GM12801 (cell line): ENCODE measurements around the gene TSPAN4.

Experiments
- TF ChIP-seq, protein P1 (sequence below): IDR thresholded peaks from one replicate; pipeline ENCODE4 v1.5.1; 2011; ENCODE audit warnings: control low read depth; ENCODE audit not compliant: insufficient read length; ENCODE audit errors: extremely low read depth

TSPAN4 gene

GRCh38 chr11:849104-849824 lies 6.6 kb downstream of the TSPAN4 start:
- TF ChIP-seq, protein P1, sequence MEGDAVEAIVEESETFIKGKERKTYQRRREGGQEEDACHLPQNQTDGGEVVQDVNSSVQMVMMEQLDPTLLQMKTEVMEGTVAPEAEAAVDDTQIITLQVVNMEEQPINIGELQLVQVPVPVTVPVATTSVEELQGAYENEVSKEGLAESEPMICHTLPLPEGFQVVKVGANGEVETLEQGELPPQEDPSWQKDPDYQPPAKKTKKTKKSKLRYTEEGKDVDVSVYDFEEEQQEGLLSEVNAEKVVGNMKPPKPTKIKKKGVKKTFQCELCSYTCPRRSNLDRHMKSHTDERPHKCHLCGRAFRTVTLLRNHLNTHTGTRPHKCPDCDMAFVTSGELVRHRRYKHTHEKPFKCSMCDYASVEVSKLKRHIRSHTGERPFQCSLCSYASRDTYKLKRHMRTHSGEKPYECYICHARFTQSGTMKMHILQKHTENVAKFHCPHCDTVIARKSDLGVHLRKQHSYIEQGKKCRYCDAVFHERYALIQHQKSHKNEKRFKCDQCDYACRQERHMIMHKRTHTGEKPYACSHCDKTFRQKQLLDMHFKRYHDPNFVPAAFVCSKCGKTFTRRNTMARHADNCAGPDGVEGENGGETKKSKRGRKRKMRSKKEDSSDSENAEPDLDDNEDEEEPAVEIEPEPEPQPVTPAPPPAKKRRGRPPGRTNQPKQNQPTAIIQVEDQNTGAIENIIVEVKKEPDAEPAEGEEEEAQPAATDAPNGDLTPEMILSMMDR: no peak

- TF ChIP-seq, protein P1: no peak
These were observed 7.5 kb downstream of the TSPAN4 start for GRCh38 chr11:849951-850774.

GRCh38 chr11:850775-851763 lies 8.4 kb downstream of the TSPAN4 start:
- TF ChIP-seq, protein P1: no peak

GRCh38 chr11:852762-853161 lies 10.1 kb downstream of the TSPAN4 start:
- TF ChIP-seq, protein P1: no peak

- TF ChIP-seq, protein P1: no peak
These were observed 11.2 kb downstream of the TSPAN4 start for GRCh38 chr11:853682-854448.

DNA sequence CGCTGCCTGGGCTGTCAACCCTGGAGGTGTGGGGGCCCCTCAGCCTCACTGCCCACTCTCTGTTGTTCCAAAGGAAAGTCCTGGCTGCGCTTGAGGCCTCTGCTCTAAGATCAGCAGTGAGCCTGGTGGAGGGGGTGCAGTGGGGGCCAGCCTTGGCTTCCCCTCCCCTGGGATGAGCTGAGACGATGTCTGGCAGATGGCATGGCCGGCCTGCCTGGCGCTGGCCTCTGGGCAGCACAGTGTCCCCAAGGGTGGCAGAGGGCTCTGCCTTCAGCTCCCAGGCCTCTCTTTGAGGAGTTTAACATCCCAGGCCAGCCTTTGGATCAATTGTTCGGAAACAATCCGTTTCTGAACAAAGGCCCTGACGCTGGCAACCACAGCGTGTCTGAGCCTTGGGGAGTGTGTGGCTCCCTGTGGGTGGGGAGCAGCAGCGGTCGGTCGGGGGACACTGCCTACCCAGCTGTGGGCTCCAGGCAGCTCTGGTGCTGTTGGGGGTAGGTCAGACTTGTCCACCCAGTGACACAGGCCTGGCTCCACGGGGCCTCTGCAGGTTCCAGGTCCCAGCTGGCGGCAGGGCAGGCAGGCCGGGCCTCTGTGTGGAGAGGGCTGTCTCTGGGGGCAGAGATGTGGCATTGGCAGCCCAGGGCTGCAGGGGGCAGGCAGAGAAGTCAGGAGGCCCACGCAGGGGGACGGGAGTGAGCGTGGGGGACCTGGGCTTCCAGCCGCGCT lies 12.1 kb downstream of the TSPAN4 start:
- TF ChIP-seq, protein P1: no peak
